Loucy (cell line): ENCODE data around the gene IL36B.

Experiments
- CTCF ChIP-seq: fragments of 200-600 bp; sonication (generic); conservative IDR thresholded peaks from 2 replicates; pipeline ENCODE4 v1.5.1; 2014; ENCODE audit warnings: mild to moderate bottlenecking, antibody characterized with exemption, low read length
- EZH2phosphoT487 ChIP-seq: fragments of 200-600 bp; IDR thresholded peaks from 2 replicates; pipeline ENCODE4 v1.6.1; 2018; ENCODE audit warnings: antibody characterized with exemption, mild to moderate bottlenecking, moderate library complexity, borderline replicate concordance

- no peak for TF ChIP-seq CTCF
- no peak for TF ChIP-seq EZH2phosphoT487
These were observed 58.8 kb downstream of the IL36B start for GRCh38 chr2:112993831-112994230.
